Urinary bladder (tissue), 4 donors: ENCODE measurements around the gene GPC6. TPM values are rescaled to one million over a fixed set of nuclear protein-coding genes. Genes with fewer than 3 reads are reported as not detected.
"Not testable (repeated sequence)": the region's sequence is repeated elsewhere in the genome, so short reads cannot be mapped to it uniquely, and the experiment has no call there.

Experiments used
- DNase-seq: peaks from one replicate; pipeline ENCODE4 v3.0.0-alpha.2; 2015; ENCODE audit errors: extremely low spot score
- H3K27ac ChIP-seq: one replicate; pipeline ENCODE4 v1.5.1; 2013; ENCODE audit warnings: low read depth, mild to moderate bottlenecking, moderate library complexity
- H3K36me3 ChIP-seq: one replicate; pipeline ENCODE4 v1.6.1; 2013; ENCODE audit warnings: mild to moderate bottlenecking, moderate library complexity; ENCODE audit not compliant: insufficient read depth
- H3K4me1 ChIP-seq: one replicate; pipeline ENCODE4 v1.6.1; 2013; ENCODE audit warnings: mild to moderate bottlenecking, moderate library complexity; ENCODE audit not compliant: insufficient read depth
- H3K4me3 ChIP-seq: one replicate; pipeline ENCODE4 v1.5.1; 2013; ENCODE audit warnings: low read depth, low read length
- WGBS: extraction: QIAGEN DNeasy Blood & Tissue Kit; methylation state at CpG from one replicate; pipeline ENCODE4 v1.1.7; 2013; 5-methylcytosine and 5-hydroxymethylcytosine counted together
- polyA plus RNA-seq: library from polyadenylated mRNA; stranded (reverse); fragments of 200-250 nt; gene quantifications from one replicate; pipeline ENCODE4 v1.2.3, GENCODE V29; 2013
- total RNA-seq: library from RNA; depleted of rRNA; stranded (reverse); fragments of >200 nt; gene quantifications from one replicate; pipeline ENCODE4 v1.2.3, GENCODE V29; 2014
- donor health status: healthy with polysubstance abuse.
- donor health status: healthy.

GPC6 gene
- total and polyA plus RNA-seq, 2 donors, result 8.8 to 126 TPM

DNA sequence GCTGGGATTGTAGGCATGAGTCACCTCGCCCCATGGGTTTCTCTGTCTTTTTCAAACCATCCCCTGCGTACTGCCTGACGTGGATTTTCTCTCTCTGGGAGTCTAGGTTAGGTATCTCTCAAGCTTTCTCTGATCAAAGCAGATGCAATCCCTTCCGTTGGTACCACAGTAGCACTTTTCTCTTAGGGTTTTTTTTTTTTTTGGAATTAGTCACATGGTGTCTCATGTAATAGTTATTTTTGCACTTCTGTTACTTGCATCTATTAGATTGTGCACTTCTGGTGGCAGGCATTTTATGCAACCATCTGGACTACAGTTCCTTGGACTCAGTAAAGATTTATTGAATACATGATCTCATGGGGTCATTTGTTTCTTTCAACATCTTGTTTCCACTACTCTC, 72.1 kb downstream of the GPC6 start:
- no peaks in the 10 kb centered on the region for H3K4me1 ChIP-seq
- 94% methylated on average over 4 of the region's 4 CpGs for WGBS
- no peak overlapping the region for H3K4me3 ChIP-seq
- no peak overlapping the region for H3K27ac ChIP-seq
- DNase-seq, result no peak
- H3K36me3 ChIP-seq, result no peaks in the 10 kb centered on the region

DNA sequence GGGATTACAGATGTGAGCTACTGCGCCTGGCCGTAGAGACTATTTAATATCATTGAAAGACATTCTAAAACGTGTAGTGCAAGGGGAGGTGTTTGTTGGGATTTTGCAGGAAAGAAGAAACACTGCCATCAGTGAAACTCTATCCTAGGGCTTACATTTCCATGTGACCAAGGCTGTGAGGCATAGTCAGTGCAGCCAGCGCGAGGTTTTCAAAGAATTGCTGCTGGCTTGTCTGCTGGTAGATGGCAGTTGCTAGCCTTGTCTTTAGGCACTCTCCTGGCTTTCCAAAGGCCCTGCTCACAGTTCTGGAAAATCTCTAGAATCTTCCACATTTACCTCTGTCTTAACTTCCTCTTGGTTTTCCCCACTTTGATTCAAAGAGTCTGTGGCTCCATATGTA, 77.5 kb downstream of the GPC6 start:
- H3K27ac ChIP-seq, result no peak overlapping the region
- no peak overlapping the region for H3K4me3 ChIP-seq
- H3K4me1 ChIP-seq, result no peaks in the 10 kb centered on the region
- no peaks in the 10 kb centered on the region for H3K36me3 ChIP-seq
- 87% methylated on average over 5 of the region's 5 CpGs for WGBS
- DNase-seq, result no peak

DNA sequence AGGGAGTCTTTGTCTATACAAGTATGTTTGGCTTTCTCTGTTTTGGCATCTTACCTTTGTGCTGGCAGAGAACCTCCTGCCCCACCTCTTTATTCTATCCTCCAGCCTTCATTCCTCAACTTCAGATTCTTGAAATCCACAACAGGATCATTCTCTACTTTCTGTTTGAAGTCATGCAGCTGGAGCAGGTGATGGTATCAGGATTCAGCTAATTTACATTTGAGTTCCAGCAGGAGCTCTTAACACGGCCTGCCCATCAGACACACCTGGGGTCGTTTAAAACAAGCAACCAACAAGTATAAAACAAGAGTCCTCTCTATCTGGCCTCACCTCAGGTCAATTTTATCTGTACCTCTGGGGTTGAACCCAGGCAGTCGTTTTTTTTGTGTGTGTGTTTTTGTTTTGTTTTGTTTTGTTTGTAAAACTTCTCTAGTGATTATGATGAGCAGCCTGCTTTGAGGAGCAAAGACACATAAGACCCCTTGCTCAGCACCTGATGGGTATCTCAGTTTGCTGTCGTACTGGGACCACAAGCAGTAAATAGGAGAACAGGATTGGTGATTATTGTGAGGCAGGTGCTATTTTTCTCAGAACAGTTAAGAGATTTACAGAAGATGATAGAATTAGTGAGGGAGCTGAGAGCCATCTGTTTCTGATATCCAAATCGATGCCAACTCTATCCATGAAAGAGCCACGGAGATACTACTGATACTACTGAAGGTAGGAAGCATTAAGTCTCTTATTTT, 78.4 kb downstream of the GPC6 start:
- WGBS, result 62% methylated on average over 6 of the region's 6 CpGs
- Histone ChIP-seq H3K4me3 (no peak overlapping the region), H3K27ac (no peak overlapping the region), H3K4me1 (no peaks in the 10 kb centered on the region), H3K36me3 (no peaks in the 10 kb centered on the region)
- no peak for DNase-seq

DNA sequence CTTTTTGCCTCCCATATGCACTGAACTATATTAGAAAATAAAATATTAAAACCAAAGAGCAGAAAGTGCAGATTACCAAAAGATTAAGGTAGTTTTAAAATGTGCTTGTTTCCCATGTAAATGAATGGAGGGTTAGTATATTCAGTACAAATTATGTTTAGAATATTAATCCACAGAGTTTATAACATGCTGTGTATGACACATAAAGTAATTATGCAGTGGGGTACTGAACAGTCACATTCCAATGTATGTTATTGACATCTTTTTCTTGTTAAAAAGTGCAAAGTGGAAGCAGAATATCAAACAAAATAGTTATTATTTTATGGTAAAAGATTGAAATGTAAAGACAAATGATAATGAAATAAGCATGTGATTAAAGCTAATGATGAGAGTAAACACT, 79.3 kb downstream of the GPC6 start:
- no peak for DNase-seq
- no peak overlapping the region for H3K27ac ChIP-seq
- no peaks in the 10 kb centered on the region for H3K36me3 ChIP-seq
- no peak overlapping the region for H3K4me3 ChIP-seq
- H3K4me1 ChIP-seq, result no peaks in the 10 kb centered on the region

DNA sequence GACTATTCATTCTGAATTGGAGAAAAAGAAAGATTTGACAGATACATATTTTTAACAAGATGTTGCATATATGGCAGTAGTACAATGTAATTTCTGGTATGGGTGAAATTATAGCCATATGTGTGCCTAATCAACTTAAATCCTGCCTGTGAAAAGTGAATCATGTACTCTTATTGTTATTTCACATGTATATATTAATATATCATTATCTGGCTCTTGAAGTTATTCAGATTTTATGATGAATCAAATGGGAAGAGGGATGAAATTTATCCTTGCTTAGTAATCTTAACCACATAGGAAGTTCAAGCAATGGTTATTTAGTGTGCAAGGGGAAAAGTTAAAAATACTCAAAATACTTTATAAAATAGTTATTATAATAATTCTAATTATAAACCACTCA, 80.5 kb downstream of the GPC6 start:
- H3K27ac ChIP-seq, result no peak overlapping the region
- H3K4me3 ChIP-seq, result no peak overlapping the region
- H3K36me3 ChIP-seq, result no peaks in the 10 kb centered on the region
- no peak for DNase-seq
- H3K4me1 ChIP-seq, result no peaks in the 10 kb centered on the region

DNA sequence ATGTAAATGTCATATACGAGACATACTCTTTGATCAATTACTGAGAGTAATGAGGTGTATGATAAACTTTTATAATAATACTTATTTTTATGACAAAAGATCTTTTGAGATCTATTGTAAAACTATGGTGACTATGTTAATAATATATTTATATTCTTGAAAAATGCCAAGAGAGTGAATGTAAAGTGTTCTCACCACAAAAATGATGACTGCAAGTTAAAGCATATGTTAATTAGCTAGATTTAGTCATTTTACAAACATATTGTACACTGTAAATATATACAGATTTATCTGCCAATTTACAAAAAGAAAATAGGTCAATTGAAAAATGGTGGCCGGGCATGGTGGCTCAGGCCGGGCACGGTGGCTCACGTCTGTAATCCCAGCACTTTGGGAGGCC, 81.0 kb downstream of the GPC6 start:
- no peak for DNase-seq
- Histone ChIP-seq H3K4me3 (no peak overlapping the region), H3K36me3 (no peaks in the 10 kb centered on the region), H3K4me1 (no peaks in the 10 kb centered on the region), H3K27ac (no peak overlapping the region)
- 87% methylated on average over 5 of the region's 5 CpGs for WGBS

DNA sequence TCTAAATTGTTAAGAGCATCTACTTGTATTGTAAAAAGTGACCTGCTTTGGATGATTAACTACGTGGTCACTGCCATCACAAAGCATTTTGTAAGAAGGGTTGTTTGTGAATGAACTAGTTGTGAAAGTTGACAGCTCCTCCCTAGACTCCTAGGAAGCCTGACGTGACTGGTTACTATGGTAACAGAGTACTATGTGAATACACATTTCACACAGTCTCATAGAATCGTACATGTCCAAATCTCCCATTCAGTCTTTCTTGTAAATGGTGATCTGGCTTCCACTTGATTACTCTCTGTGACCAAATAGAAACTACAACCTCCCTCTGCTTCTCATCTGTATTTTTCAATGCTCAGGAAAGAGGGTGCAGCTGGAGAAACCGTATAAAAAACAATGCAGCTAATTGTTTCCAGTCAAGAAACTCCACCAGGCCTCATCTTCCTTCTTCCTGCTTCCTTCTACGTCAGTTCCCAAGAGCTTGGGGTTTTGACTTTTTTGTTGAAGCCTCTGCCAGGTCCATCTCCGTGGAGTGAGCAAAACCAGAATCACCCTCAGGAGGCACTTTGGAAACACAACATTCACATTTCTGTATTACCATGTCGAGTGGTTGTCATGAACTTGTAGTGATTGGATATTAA, 83.4 kb downstream of the GPC6 start:
- Histone ChIP-seq H3K36me3 (no peaks in the 10 kb centered on the region), H3K4me1 (no peaks in the 10 kb centered on the region), H3K27ac (no peak overlapping the region), H3K4me3 (no peak overlapping the region)
- 59% methylated on average over 7 of the region's 7 CpGs for WGBS
- no peak for DNase-seq

DNA sequence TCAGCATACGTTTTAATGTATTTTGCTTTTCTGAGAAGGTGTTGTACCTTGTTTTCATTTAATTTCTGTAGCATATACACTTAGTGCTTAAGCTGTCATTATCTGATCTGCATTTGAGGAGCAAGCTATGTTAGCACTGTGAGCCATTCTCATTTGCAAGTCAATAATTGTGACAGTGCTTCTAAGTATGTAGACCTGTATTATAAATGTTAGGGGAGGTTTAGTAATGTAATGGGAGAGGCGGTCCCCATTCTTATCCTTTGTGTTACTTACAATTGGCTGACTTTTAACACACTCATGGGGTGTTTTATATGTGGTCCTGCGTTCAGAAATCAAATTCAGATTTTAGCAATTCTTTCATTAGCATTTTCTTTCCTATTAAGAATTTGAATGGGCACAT, 90.2 kb downstream of the GPC6 start:
- WGBS, result 88% methylated on average over 3 of the region's 3 CpGs
- no peaks in the 10 kb centered on the region for H3K4me1 ChIP-seq
- no peak overlapping the region for H3K27ac ChIP-seq
- DNase-seq, result no peak
- no peak overlapping the region for H3K4me3 ChIP-seq
- no peaks in the 10 kb centered on the region for H3K36me3 ChIP-seq

DNA sequence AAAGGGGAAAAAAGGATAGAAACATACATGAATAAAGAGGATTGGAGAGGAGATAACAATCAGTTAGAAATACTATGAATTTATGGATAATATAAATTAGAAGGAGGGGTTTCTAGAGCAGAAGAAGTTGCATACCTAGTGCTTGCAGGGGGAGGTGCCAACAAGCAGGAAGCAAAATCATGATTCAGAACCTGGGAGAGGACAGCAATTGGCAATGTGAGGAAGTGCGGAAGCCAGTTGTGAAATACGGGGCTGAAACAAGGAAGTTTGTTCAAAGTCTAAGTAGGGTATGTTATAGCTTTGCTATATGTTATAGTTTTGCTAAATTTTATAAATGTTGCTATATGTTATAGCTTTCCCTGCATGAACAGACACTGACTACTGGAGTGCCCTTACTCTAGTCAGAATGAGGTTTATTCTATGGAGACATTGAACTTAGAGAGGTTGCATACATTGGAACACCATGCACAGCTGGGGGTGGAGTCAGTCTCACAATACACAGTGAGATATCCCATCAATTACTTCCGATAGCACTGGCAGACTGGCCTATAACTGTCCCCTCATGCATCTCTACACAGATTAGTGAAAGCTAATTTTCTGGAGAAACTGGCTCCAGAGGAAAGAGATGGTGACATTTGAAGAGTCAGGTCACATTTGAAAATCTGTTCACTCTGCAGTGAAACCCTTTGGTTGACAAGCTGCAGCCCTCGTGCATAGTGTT, 92.1 kb downstream of the GPC6 start:
- DNase-seq, result no peak
- Histone ChIP-seq H3K4me3 (no peak overlapping the region), H3K4me1 (no peaks in the 10 kb centered on the region), H3K36me3 (no peaks in the 10 kb centered on the region), H3K27ac (no peak overlapping the region)
- WGBS, result 78% methylated on average over 4 of the region's 4 CpGs

DNA sequence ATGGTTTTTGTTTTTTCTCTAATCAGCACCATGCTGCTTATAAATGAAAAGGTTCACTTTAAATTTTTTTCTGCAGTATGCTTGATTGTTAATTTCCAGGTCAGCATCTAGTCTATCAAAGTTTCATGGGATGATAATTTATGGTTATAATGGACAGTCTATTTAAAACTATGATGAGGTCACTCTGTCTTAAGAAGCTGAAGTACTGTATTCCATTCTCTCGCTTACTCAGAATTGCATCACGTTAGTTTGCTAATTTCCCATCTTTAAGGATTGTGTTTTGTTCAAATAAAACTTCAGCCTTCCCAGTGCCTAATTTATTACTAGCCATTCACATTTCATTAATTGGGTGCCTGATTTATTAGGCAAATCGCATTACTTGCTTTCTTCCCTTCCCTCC, 94.3 kb downstream of the GPC6 start:
- no peak for DNase-seq
- H3K27ac ChIP-seq, result no peak overlapping the region
- no peak overlapping the region for H3K4me3 ChIP-seq
- no peaks in the 10 kb centered on the region for H3K36me3 ChIP-seq
- no peaks in the 10 kb centered on the region for H3K4me1 ChIP-seq
- WGBS, result 93% methylated on average over 3 of the region's 3 CpGs

DNA sequence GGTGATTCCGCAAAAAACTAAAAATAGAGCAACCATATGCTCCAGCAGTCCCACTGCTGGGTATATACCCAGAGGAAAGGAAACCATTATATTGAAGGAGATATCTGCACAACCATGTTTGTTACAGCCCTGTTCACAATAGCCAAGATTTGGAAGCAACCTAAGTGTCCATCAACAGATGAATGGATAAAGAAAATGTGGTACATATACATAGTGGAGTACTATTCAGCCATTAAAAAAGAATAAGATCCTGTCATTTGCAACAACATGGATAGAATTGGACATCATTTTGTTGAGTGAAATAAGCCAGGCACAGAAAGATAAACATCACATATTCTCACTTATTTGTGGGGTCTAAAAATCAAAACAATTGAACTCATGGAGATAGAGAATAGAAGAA, 97.3 kb downstream of the GPC6 start:
- not testable (repeated sequence) for DNase-seq, H3K27ac ChIP-seq, H3K4me1 ChIP-seq, H3K4me3 ChIP-seq, H3K36me3 ChIP-seq
- 98% methylated on average over 1 of the region's 1 CpG for WGBS

DNA sequence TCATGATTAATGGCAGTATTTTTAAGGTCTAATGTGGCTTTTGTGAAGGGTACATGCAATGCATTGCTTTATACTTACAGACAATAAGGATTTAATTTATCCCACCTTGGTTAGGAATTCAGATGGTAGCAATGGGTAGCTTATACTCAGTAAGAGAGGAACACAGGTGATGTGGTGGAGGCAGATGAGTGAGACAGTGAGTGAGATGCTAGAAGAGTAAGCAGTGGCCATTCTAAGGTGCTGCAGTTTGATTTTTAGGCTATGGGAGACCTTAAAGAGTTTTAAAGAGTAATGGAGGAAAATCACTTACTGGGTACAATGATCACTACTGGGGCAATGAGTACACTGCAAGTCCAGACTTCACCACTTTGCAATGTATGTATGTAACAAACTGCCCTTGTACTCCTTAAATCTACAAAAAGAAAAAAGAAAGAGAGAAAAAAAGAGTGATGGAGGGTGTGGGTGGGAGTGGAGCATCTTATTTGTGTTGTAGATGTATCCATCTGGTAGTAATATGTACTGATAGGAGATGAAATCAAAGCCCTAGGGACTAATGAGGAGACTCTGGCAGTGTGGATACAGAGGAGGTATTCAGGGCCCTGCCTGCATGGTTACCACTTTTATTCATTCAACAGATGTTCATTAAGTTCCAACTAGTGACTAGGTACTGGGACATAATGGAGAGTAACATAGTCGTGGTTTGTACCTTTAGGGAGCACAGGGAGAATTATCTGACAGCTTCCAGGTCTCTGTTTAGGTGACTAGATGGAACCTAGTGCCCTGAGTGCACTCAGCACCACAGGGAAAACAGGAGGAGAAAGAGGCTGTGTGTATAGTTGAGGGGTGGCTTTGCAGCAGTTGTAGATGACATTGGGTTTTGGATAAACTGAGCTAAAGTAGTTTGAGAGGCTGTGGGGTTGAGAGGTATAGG, 99.0 kb downstream of the GPC6 start:
- WGBS, result 72% methylated on average over 1 of the region's 1 CpG
- Histone ChIP-seq H3K4me3 (no peak overlapping the region), H3K36me3 (no peaks in the 10 kb centered on the region), H3K4me1 (no peaks in the 10 kb centered on the region), H3K27ac (no peak overlapping the region)
- no peak for DNase-seq

DNA sequence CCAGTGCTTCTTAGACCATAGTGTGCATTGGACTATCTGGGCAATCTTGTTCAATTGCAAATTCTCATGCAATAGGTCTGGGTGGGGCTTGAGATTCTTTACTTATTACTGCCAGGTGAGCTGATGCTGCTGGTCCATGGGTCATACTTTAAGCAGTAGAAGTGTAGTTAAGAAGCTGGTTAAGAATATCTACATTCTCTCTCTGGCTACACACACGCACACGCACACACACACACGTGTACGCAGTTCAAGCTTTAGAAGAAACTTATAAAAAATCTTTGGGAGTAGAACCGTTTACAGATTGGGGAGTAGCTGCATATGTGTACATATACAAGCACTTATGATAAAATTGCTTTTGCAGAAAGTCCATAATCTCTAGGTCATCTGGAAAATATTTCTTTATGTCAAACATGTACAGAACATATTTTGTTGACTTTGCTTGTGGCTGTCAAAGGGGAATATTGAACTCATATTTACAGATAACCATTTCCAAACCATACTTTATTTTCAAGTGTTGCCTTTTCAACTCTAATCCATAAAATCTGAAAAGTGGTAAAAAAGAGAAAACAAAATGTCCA, 99.7 kb downstream of the GPC6 start:
- no peak overlapping the region for H3K27ac ChIP-seq
- no peaks in the 10 kb centered on the region for H3K4me1 ChIP-seq
- no peak for DNase-seq
- H3K4me3 ChIP-seq, result no peak overlapping the region
- WGBS, result 72% methylated on average over 5 of the region's 5 CpGs
- H3K36me3 ChIP-seq, result no peaks in the 10 kb centered on the region
